SKM-1 (cell line): ENCODE results near the gene KRT15.

ENCODE experiments used
- DNase-seq: peaks from one replicate; lab custom pipeline; 2025; ENCODE audit not compliant: unreplicated experiment; lab: John Stamatoyannopoulos, UW

KRT15 gene

DNA sequence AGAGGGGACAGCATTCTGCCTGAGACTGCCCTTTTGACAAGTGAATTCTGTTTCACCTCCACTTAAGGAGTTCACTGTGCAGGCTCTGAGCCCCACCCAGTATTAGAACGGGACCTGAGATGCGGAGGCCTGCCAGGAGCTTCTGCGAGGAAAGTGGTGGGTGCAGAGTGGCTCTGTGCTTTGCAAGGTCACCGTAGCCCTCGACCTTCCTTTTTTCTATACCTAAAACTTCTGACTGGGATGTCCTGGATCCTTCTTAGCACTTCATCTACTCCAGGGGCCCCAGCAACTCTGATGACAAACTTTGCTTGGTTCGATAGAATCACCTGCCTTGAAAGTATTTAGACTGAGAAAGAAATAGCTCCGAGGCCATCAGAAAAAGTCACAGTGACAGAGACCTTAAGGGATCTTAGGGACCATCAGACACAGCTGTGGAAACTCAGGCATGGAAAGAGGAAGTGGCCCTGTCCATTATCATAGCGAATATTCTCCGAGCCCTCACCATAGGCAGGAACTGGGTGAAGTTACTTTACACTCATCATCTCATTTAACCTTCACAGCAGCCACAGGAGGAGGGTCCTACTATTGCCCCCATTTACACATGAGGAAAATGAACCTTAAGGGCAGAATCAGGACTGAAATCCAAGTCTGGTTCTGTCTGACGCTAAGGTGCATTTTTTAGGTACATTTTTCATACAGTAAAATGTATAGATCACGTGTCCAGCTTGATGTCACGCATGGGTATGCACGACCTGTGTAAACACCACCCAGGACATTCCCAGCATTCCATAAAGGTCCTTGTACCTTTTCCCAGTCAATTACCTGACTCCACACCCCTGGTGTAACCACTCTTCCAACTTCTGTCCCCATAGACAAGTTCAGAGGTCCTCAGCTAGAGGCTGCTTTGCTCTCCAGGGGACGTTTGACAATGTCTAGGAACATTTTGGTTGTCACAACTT, 12.6 kb downstream of the KRT15 start:
- peak; percentile 67 for DNase-seq

DNA sequence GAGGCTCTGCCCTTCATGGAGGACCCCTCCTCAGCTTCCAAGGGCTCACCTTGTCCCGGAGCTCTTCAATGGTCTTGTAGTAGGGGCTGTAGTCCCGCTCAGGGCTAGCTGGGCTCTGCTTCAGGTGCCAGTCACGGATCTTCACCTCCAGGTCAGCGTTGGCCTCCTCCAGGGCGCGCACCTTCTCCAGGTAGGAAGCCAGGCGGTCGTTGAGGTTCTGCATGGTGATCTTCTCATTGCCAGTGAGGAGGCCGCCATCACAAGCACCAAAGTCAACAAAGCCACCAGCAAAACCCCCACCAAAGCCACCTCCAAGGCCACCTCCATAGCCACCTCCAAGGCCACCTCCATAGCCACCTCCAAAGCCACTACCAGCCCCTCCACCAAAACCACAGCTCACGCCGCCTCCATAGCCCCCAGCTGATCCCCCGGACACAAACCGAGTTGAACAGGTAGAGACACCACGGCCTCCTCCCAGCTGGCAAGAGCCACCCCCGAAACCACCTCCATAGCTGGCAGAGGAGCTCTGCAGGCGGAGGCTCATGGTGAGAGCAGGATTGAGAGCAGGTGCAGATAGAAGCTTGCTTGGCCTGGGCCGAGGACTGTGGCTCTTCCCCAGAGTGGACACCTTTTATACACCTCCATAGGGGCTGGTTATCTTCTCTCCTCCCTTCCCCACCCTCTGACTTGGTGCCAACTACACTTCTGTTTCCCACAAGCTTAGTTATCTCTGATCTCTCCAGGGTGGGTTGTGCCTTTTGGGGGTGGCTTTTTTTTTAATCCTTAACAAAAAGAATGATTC, 13.5 kb downstream of the KRT15 start, which contains the start of gene KRT13:
KRT13 (minus strand) TSS at position 606 of the 802 bp plus-strand sequence; CDS start at position 544, 62 bp downstream.
- DNase-seq, result no peak

DNA sequence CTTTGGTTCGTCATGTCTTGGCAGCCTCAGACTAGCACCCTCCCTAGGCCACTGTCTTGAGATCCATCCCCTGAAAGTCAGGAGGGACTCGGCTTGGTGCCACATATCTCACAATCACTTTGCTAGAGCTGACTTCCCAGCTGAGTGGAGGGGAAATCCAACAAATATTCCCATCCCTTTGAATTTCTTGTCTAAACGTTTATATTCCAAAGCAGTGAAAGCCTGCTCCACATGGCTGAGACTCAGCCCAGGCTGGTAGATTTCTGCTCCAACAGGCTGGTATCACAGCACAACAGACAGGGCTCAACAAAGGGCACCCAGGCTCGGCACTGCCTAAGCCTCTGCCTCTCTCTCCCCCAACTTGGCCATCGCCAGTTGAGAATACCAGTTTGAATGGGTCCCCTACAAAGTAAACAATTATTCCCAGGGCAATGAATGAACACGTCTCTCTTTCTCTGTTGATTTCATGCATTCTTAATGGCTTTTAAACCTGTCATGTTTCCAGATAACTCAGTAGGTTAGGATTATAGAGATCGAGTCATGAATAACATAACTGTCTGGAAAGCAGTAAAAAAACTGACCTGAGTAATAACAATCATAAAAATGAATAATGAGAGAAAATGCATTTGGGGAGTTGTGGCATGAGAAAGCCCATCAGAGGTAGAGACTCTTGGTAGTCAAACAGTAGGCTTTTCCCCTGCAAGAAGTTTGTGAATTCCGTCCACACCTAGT, 14.3 kb downstream of the KRT15 start:
- DNase-seq, result no peak

DNA sequence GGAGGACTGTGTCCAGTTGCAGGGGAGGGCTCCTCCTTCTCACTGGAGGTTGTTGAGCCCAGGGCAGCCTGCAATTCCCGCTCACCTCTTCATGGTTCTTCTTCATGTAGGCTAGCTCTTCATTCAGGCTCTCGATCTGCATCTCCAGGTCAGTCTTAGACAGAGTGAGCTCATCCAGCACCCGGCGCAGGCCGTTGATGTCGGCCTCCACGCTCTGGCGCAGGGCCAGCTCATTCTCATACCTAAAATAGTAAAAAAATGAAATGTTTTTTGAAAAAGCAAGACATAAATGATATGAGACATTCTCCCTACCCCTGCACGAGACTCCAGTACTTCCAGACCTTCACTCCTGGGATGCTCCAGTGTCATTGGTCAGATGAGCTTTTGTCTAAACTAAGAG, 15.5 kb downstream of the KRT15 start:
- DNase-seq, result no peak

DNA sequence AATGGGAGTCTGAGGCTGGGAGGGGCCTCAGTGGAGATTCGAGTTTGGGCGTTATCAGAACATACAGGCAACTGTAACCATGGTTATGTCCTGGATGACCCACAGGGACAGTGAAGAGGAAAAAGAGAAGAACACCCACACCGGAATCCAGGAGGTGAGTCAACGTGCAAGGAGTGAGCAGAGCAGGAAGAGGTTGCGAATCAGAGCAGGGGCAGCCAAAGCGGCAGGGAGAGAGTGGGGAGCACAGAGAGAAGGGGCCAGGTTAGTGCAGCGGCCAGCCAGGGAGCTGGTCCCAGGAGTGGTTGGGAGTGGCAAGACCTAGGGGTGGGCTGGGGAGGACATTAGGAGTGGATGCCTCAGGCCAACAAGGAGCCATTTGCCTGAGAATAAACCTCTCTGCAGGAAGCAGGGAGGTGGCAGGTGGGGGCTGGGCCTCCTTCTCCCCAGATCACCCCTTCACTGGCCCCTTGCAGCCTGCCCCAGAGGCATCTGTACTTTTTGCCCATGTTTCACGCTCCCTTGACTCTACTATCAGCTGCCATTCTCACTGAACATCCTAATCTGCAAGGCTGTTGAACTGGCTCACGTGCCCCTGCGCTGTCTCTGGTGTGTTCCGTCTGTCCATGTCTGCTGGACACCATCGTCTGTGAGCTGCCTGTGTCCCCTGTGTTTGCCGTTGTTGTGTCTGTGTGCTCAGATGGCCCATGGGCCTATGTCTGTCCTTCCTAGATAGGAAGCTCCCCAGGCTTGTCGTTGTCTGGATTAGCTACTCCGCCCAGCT, 18.4 kb downstream of the KRT15 start:
- peak; percentile 29 for DNase-seq

DNA sequence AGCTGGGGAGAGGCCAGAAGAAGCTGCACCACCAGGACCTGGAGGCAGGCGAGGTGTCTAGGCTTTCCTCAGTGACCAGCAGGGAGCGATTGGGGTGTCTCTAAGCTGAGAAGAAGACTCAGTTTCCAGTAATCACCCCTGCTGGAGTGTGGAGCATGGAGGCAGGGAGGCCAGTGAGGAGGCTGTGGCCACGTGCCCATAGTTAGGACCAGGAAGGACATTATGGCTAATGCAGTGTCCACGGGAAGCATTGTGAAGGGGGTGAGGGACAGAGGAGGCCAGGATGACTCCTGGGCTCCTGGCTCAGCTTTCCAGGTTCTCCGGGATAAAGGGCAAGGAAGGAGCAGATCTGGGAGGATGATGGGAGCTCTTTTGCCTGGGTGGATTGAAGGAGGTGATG, 19.0 kb downstream of the KRT15 start:
- DNase-seq, result no peak

DNA sequence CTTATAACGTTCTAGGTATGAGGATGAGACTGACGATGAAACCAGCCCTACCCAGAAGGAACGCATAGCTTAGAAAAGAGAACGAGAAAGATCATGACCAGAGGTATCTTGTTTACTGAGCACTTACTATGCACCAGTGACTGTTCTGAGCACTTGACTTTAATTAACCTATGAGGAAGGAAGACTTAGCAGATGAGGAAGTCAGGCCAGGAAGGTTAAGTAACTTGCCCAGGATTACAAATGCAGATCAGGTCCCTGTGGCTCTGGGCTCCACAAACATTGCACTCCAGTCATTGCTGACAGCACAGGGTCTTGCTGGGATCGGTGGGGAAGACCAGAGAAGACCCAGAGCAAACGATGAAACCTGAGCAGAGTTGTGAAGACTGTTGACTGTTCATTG, 20.4 kb downstream of the KRT15 start:
- DNase-seq, result peak; percentile 94

DNA sequence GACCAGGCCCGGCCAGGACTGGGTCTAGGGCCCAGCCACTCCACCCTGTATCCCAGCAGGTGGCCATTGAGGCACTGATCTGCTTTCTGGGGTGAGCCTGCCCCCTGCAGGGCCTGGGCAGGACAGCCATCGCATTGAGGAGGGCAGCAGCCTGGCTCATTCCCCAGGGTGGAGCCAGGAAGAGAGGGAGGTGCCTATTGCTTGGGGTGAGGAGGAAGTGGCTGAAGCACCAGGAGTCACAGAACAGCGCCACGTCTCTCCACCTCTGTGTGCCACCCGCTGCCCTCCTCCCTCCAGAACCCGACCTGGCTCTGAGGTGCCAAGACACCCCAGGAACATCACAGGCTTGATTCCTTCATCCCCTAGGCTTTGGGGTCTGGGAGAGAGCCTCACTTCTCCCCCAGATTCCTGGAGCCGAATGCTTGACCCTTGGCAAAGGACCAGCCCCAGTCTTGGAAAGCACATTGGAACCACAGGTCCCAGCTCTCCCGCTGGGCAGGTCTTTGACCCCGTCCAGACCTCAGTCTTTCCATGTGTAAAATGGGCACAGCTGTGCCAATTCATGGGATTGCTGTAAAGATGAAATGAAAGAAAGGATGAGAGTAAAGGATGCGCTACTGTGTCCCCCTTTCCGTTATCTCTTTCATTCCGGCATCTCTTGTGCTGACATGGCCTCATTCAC, 21.7 kb downstream of the KRT15 start:
- DNase-seq, result peak; percentile 97

DNA sequence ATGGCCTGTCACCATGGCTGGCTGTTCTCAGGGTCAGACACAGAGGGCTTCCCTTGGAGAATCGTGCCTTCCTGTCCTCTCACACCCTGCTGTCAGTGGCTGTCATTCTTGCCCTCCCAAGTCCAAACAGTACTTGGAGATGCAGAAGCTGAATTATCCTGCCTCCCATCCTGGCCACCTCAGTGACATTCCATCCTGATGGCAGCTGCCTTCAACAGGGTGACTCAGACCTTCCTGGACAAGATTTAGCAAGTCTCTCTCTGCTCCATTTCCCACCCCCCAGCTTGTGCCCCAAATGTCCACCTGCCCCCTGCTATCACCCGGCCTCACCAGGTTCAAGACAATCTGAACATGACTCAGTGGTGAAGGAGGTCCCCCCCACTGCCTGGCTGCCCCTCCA, 24.2 kb downstream of the KRT15 start:
- DNase-seq, result no peak

DNA sequence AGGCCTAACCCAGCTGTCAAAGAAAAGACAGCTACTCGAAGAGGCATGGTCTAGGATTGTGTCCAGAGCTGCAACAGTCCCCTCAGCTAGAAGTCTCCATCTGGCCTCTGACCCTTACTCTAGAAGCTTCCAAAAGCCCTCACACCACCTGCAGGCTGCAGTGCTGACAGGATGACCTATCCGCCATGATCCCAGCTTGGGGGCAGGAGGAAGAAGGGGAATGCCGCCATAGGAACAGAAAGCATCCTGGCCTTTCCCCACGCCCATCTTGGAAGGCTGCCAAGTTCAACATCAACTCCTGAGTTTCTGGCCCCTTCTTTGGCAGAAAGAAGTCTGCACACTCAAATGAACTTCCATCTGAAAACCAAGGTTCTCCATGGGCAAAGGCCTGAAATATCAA, 25.9 kb downstream of the KRT15 start:
- DNase-seq, result peak; percentile 23

DNA sequence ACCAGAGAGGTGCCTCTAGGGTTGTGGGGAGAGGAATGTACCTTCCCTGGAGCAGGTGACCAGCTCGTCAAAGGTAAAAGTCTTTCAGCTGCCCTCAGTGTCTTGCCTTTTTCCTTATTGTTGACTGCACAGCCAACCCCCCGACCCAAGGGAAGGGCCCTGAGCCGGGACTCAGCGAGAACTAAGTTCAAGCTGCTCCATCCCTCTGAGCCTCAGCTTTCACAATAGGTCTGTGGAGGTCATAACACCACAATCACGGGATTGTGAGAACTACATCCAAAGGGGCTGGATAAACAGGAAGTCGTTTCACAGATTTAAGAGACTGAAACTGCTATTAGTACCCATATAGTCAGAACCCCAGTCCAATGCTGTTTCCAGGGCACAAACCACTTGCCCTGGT, 26.3 kb downstream of the KRT15 start:
- no peak for DNase-seq

DNA sequence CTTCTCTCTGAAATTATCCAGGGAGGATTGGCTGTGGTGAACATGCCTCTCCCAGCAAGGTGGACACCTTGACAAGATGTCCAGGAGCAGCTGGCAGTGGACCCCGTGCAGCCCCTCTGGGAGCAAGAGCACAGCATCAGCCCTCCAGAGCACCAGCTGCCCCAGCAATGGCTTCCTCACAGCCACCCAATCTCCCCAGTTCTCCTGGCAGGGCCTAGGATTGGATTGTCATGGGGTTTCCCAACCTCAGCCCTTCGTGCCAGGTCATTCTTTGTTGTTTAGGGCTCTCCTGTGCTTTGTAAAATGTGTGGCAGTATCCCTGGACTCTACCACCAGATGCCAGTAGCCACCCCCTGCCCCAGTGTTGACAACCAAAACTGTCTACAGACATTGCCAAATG, 27.2 kb downstream of the KRT15 start:
- no peak for DNase-seq

DNA sequence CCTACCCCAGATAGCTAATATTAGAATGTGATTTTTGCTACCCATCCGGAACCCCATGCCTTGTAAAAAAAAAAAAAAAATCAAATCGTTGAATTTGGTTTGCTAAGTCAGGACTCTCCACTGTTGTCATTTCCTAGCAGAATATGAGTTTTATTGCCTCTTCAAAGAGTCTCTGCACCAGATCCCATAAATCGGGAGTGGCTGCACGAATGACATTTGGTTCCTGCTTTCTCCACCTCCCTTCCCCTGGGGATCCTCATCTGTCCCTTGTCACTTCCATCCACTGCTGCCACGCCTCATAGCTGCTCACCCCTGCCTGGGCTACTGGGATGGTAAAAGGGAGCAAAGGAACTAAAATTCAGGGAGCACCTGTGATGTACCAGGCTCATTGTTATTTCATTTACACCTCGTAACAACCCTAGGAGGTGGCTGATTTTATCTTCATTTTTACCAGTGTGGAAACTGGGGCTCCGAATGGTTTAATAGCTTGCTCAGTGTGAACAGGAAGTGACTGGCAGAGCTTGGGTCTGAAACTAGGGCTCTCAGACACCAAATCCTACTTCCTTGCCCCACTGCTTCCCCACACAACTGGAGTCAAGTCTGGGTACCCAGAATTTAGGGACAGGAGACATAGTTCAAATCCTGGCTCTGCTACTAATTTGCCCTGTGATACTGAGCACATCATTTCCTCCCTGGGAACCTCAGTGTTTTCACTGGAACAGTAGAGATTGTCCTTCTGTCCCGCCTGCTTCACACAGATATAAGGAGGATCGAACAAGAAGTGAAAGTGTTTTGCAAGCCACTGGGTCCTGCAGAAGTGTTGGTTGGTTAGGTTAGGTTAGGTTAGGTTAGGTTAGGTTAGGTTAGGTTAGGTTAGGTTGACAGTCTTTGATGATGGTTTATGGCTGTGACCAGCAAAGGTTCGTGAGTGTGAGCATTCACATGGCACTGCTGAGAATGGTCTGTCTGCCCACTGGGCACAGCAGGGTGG, 28.4 kb downstream of the KRT15 start:
- DNase-seq, result no peak

DNA sequence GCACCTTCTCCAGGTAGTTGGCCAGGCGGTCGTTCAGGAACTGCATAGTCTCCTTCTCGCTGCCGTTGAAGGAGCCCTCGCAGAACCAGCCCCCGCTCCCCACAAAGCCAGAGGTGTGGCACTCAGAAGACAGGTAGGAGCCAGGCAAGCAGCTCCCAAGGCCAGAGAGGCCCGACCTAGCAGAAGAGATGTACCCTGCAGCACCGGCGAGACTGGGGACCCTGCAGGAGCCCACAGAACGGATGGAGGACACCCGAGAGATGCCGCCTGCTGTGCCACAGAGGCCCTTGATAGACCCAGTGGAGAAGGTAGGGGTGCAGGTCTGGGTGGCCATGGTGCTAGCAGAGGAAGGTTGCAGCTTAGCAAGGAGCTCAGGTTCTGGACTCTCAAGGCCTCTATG, 29.2 kb downstream of the KRT15 start, which contains the start of gene KRT36:
KRT36 (minus strand) TSS at position 380 of the 400 bp plus-strand sequence; CDS start at position 334, 46 bp downstream.
- no peak for DNase-seq

DNA sequence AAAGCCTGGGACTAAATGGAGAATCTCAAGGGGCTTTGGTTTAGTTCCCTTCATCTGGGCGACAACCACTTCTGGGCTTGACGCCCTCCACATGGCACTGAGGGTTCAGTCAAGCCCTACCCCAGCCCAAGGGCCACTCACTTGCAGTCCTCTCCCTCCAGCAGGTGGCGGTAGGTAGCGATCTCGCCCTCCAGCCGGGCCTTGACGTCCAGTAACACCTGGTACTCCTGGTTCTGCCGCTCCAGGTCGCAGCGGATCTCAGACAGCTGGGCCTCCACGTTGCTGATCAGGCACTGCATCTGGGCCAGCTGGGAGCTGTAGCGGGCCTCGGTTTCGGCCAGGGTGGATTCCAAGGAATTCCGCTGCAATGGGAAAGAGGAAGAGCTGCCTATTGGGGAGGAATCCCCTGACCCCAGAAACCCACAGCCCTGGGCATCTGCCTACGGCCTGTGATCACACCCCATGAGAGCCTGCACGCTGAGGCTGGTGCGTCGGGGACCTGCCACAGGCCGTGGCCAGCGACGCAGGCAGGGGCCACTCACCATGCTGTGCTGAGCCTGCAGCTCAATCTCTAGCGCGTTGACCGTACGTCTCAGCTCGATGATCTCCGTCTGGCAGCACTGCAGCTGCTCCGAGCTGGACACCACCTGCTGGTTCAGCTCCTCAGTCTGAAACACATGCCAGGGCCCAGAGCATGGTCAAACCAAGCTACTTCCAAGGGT, 31.7 kb downstream of the KRT15 start:
- DNase-seq, result no peak

DNA sequence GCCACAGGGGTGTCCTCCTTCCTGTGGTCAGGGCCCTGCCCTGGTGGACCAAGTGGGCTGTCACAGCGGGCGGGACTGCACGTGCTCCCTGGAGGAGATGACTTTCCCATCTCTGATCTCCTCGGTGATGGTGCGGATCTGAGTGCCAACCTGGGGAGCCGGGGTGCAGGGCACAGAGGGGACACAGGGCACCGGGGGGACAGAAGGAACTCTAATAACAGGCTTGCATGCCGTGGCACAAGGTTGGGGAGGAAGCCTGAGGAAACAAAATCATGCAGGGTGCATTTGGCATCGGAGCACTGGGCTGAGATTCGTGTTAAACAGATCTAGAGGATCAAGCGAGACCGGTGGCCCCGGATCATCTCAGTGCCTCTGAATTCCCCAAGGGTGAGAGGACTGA, 32.4 kb downstream of the KRT15 start:
- no peak for DNase-seq

DNA sequence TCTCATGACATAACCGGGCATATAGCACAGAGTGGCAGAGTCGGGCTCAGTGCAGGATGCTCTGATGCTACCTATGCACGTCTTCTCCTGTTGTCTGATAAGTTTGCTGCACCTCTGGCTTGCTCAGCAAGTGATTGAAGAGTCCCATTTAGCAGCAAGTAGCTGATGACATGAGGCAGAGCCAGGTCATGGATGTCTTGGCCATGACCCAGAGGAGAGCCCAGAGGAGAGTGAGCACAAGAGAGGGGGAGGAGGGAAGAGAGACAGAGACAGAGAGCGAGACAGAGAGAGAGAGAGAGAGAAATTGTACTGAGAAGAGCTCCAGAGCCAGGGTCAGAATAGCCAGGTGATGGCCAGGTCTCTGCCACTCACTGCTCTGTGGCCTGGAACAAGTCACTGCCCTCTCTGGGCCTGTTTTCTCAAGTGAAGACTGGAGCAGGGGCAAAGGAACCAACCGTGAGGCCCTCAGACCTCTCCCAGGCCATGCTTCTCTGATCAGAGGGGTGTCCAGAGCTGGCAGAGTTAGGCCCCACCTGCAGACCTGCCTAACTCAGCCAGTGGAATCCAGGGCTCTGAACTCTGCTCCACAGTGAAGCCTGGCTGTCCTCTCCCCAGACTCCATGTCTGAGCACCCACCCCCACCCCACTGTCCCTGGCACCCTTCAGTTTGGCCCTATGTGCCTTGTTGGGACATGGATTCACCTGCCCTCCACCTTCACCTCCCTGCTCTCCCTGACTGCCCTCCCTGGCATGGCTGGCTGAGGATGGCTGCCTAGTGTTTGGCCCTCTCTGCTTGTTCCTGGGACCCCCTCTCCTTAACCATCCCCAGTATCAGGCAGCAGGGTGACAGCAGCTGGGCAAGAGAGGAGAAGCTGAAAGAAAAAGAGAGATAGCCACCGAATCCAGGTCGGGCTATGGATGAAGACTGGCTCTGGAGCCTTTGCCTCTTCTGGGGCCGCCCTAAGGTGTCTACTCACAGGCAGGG, 33.5 kb downstream of the KRT15 start:
- no peak for DNase-seq
